Measurements from ENCODE around the gene ATM. TPM values are rescaled to one million over a fixed set of nuclear protein-coding genes. Genes with fewer than 3 reads are reported as not detected.

ATM gene, protein sequence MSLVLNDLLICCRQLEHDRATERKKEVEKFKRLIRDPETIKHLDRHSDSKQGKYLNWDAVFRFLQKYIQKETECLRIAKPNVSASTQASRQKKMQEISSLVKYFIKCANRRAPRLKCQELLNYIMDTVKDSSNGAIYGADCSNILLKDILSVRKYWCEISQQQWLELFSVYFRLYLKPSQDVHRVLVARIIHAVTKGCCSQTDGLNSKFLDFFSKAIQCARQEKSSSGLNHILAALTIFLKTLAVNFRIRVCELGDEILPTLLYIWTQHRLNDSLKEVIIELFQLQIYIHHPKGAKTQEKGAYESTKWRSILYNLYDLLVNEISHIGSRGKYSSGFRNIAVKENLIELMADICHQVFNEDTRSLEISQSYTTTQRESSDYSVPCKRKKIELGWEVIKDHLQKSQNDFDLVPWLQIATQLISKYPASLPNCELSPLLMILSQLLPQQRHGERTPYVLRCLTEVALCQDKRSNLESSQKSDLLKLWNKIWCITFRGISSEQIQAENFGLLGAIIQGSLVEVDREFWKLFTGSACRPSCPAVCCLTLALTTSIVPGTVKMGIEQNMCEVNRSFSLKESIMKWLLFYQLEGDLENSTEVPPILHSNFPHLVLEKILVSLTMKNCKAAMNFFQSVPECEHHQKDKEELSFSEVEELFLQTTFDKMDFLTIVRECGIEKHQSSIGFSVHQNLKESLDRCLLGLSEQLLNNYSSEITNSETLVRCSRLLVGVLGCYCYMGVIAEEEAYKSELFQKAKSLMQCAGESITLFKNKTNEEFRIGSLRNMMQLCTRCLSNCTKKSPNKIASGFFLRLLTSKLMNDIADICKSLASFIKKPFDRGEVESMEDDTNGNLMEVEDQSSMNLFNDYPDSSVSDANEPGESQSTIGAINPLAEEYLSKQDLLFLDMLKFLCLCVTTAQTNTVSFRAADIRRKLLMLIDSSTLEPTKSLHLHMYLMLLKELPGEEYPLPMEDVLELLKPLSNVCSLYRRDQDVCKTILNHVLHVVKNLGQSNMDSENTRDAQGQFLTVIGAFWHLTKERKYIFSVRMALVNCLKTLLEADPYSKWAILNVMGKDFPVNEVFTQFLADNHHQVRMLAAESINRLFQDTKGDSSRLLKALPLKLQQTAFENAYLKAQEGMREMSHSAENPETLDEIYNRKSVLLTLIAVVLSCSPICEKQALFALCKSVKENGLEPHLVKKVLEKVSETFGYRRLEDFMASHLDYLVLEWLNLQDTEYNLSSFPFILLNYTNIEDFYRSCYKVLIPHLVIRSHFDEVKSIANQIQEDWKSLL (N-terminal part only)
- total RNA-seq (446 and 471 TPM in 2 replicates), polyA plus RNA-seq (93.8 and 111 TPM in 2 replicates), polyA minus RNA-seq (90.0 and 155 TPM in 2 replicates)
- total RNA-seq (2013): 390 TPM

DNA sequence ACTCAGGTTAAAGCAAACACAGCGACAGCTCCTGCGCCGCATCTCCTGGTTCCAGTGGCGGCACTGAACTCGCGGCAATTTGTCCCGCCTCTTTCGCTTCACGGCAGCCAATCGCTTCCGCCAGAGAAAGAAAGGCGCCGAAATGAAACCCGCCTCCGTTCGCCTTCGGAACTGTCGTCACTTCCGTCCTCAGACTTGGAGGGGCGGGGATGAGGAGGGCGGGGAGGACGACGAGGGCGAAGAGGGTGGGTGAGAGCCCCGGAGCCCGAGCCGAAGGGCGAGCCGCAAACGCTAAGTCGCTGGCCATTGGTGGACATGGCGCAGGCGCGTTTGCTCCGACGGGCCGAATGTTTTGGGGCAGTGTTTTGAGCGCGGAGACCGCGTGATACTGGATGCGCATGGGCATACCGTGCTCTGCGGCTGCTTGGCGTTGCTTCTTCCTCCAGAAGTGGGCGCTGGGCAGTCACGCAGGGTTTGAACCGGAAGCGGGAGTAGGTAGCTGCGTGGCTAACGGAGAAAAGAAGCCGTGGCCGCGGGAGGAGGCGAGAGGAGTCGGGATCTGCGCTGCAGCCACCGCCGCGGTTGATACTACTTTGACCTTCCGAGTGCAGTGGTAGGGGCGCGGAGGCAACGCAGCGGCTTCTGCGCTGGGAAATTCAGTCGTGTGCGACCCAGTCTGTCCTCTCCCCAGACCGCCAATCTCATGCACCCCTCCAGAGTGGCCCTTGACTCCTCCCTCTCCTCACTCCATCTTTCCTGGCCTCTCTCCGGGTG, at the start of gene ATM, which contains the start of gene NPAT:
TSS of gene ATM (plus strand) at position 494 of the 774 bp plus-strand sequence. CDS start 4,558 bp downstream, outside the sequence.
TSS of gene NPAT (minus strand) at position 65 of the 774 bp plus-strand sequence. CDS start 102 bp downstream, outside the sequence.
- Mint-ChIP-seq H3K4me1 (peaks cover 62% of the 10 kb centered on the region), H3K4me3 (no peak within 1 kb of the TSS), H3K9me3 (ENCODE audit: insufficient read depth) (no peaks in the 10 kb centered on the region), H3K27me3 (no peaks in the 10 kb centered on the region), H3K27ac (no peak within 1 kb of the TSS)
- peak; percentile 100 for DNase-seq
- TF ChIP-seq, protein P1, sequence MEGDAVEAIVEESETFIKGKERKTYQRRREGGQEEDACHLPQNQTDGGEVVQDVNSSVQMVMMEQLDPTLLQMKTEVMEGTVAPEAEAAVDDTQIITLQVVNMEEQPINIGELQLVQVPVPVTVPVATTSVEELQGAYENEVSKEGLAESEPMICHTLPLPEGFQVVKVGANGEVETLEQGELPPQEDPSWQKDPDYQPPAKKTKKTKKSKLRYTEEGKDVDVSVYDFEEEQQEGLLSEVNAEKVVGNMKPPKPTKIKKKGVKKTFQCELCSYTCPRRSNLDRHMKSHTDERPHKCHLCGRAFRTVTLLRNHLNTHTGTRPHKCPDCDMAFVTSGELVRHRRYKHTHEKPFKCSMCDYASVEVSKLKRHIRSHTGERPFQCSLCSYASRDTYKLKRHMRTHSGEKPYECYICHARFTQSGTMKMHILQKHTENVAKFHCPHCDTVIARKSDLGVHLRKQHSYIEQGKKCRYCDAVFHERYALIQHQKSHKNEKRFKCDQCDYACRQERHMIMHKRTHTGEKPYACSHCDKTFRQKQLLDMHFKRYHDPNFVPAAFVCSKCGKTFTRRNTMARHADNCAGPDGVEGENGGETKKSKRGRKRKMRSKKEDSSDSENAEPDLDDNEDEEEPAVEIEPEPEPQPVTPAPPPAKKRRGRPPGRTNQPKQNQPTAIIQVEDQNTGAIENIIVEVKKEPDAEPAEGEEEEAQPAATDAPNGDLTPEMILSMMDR (IDR thresholded peaks at IDR 0.05): peak; percentile 77
- no peak for TF ChIP-seq EZH2 (IDR thresholded peaks at IDR 0.05; ENCODE audit: borderline replicate concordance, insufficient read depth, low read depth, low read length, poor library complexity, severe bottlenecking)
- ChIA-PET POLR2A (interaction anchor here (0.5 to 3.3 kb wide), 9 partner anchors 14 to 296 kb away, joined by 3 to 46 read pairs (median 5); no protein-coding TSS in a partner anchor), CTCF (interaction anchor here (0.6 to 4.9 kb wide), 12 partner anchors 11 to 214 kb away, joined by 3 to 46 read pairs (median 4); partner anchors contain the start of gene CUL5)
- Histone ChIP-seq H3K27me3 (replicated peaks in 1 of 4; ENCODE audit: control extremely low read depth in 1 of 4, control insufficient read depth in 3 of 4, insufficient read depth in 4 of 4, low read length in 3 of 4) (no peaks in the 10 kb centered on the region), H4K20me1 (ENCODE audit: control insufficient read depth, insufficient read depth, low read length, poor library complexity, severe bottlenecking) (peaks cover 24% of the 10 kb centered on the region), H3K36me3 (replicated peaks in 1 of 2; ENCODE audit: control extremely low read depth in 1 of 2, control insufficient read depth in 1 of 2, extremely low read depth in 1 of 2, insufficient read depth in 2 of 2, low read length in 1 of 2) (peaks cover 0 to 27% of the 10 kb centered on the region in 2 experiments), H3K4me2 (replicated peaks; ENCODE audit: low read depth, low read length, poor library complexity, severe bottlenecking) (peak within 1 kb of the TSS; percentile 83), H3K79me2 (ENCODE audit: control insufficient read depth, insufficient read depth, low read length) (peaks cover 90% of the 10 kb centered on the region), H3K9ac (ENCODE audit: low read length) (peak within 1 kb of the TSS; percentile 99), H3K4me1 (ENCODE audit: control insufficient read depth in 2 of 2, insufficient read depth in 2 of 2, low read length in 2 of 2) (peaks cover 58% of the 10 kb centered on the region in 2 donors), H2AFZ (ENCODE audit: insufficient read depth, low read depth, low read length, poor library complexity, severe bottlenecking) (peak within 1 kb of the TSS; percentile 90), H3K4me3 (ENCODE audit: control extremely low read depth in 1 of 5, extremely low read depth in 1 of 5, insufficient read depth in 1 of 5, low read depth in 2 of 5, low read length in 4 of 5) (peak within 1 kb of the TSS; percentile 97 to 99 (median 98)), H3K27ac (ENCODE audit: low read length in 2 of 2) (peak within 1 kb of the TSS; percentile 98 to 99), H3K9me3 (ENCODE audit: control extremely low read depth in 1 of 3, control insufficient read depth in 2 of 3, insufficient read depth in 1 of 3, low read length in 2 of 3) (no peaks in the 10 kb centered on the region)
- WGBS (ENCODE audit: insufficient coverage): under 1% methylated on average over 70 of the region's 70 CpGs
- intact Hi-C loops (cut with micrococcal nuclease): loop anchor here (1.0 to 10.0 kb wide), 10 partner anchors 35 to 766 kb away; partner anchors contain the start of genes ACAT1, C11orf65, CUL5 and CWF19L2
- ATAC-seq (ENCODE audit: low read depth): peak; percentile 81
